NCI-H2227 (cell line): ENCODE data around the gene COBL.

ENCODE experiments used
- DNase-seq: peaks from one replicate; lab custom pipeline; 2025; ENCODE audit not compliant: unreplicated experiment; lab: John Stamatoyannopoulos, UW

Gene COBL

DNA sequence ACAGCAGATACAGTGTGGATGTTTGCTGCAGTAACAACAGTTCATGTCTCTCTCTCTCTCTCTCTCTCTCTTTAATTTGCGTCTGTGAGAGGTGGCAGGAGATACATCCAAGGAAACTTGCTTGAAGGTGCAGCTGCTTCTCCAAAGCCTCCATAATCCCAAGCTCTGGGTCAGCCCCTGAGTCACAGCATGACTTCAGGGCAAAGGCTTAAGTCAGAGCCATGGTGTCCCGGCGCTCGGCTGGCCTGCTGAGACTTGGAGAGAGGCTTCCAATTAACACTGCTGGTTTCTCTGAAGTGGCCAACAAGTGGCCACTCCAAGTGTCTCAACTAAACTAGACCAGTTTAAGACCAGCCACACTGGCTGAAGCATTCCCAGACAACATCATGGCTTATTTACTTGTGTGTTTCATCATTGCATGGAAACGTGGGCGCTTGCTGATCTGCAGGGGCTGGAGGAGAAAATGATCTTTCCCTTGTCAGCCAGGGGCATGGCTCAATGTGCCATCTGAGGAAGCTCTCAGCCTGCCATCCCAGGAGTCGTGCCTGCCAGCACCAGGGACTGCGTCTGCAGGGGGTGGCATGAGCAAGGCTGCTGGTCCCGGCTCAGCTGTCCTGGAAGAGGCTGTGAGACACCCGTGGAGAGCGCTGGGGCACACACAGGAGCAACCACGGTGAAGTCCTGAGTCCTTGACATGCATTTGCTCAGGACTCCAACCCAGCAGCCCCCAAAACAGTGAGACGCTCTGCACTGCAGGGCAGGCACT, 254.2 kb downstream of the COBL start:
- no peak for DNase-seq

DNA sequence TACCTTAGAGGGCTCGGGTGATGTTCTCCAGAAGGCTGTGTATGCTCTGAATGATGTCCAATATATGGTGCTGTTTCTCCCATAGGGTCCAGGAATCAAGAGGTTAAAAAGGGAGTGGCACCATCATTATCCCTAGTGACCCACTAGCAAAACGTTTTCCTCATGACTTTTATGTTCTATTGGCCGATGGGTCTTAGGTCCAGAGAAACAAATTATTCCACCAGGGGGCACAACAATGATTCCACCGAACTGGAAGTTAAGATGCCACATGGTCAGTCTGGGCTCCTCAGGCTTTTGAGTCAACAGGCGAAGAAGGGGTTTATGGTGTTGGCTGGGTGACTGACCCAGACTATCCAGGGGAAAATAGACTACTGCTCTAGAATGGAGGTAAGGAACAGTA, 256.1 kb downstream of the COBL start:
- DNase-seq, result no peak

DNA sequence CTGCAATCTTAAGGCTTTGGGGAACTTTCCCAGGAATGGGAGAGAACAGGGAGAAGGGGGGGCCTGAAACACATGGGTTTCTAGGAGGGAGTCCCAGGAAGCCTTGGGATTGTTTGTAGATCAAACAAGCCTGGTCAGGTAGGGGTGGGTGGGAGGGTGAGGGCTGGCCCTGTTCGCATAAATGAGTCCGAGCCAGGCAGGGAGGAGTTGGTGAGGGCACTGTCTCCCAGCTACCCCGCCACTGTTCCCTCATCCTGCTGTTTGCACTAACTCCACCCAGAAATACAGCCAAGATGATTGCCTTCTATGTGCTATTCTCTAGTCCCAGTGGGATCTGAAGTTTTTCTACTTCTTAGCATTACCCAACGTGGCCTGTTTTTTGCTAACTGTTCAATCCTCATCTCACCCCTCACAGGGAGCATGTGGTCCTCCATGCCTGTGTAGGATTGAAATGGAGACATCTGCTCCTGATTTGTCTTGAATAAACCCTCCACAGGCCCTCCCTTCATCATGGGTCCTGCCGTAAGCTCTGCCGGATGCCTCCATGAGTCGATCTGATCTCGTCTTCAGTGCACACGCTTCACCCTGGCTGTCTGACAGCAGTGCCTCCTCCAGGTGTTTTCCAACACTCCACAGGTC, 257.0 kb downstream of the COBL start:
- DNase-seq, result no peak

DNA sequence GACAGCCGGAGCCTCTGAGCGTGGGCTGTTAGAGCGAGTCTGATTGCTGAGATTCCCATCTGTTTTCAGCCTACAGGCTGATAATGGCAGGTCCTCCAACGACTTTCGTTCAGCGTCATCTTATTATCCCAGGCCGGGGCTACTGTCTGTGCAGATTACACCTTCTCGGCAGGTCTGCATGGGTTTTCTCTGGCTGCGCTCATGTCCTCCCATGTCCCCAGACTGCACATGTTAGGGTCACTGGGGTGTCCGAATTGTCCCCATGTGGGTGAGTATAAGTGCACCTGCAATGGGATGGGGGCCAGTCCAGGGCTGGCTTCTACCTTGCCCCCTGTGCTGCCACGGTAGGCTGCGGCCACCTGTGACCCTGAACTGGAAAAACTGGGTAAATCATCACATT, 257.8 kb downstream of the COBL start:
- no peak for DNase-seq

DNA sequence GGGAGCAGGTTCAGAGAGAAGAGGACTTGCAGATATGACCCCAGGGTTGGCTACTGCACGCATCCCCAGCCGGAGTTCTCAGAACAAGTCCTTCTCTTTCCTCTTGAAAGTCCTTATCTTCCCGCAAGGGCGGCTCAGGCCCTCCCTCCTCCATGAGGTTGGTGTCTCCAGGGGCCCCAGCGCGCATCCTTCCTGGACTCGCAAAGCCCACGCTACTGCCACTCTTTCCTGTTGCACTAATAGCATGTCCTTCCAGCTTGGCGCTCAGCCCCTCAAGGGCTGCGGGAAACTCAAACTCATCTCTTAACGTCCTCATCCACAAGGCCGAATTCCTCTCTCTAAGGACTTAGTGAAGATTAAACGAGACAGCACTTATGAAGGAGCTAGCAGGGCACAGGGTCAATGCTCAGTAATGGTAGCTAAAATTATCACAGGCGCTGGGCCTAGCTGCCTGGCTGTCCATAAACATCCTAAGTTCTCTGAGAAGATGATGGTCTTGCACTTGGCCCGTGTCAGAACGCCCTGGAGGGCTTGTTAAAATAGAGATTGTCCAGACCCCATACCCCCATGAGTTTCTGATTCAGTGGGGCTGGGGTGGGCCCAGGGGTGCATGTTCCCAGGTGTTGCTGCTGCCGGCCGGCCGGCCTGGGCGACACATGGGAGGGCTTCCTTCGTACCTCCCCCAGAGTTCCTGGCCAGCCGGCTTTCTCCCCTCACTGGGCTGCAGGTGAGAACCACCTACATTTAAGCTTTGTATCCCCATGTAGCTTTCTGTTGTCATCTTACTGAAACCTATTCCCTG, 261.4 kb downstream of the COBL start:
- no peak for DNase-seq

DNA sequence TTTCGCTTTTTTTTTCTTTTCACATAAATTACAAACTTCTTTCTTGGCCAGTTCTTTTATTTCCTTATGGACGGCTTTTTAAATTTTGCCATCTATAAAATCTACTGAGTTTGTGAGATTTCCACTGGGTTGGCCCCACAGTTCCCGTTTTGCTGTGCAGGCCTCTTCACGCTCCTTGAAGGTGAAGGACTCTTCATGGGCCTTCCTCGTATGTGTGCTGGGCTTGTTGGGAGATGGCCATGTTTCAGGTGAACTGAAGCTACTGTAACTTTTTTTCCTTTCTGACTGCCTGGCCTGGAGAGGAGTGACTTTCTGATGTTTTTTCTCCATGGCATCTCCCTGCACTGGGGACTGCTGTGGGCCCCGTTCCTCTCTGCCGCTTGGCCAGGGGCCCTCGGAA, 262.4 kb downstream of the COBL start:
- DNase-seq, result no peak

DNA sequence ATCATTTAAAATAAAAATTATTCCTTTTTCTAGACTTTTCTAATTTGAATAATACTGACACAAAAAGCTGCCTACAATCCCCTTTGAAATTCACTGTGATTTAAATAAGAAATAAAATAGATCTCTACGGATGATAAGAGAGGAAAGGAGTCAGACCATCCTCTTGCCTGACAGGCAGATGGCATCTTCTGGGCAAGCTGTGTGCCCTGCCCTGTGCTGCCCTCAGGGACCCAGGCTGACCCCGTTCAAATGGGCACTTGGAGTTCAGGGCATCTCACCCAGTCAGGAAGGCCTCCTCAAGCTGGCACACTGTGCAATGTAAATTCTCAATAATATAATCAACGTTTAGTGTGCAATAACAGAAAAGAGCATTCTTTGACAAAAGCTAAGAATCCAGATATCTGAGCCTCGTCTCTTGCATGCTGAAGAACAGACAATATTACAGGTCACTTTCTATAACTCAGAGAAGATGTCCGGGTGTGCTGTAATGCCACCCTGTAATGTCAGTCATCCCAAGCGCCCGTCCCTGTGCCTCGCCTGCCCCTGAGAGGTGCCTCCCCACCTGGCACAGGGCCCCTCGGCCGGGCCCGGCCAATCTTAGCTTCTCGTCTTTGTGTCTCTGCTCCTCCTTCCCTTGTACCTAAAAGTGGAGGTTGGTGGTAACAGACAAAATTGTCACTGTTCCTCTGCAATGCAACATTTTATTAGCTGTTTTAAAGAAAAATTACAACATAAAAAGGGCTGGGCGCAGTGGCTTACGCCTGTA, 263.3 kb downstream of the COBL start:
- no peak for DNase-seq

DNA sequence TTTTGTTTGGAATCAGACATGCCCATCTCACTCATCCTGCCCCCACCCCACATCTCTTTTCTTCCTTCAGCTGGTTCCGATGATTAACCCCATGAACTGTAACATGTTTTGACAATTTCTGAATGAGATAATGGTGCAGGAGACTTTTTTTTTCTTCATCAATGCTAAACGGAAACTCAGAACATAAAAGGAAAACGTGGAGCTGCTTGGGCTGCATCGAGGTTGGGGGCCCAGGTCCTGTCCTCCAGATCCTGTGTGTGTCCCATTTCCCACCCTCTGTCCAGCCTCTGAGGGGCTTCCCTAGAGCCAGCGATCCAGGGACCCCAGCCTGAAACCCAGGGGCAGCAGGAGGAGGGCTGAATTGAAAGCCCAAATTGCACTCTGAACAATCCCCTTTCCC, 270.1 kb downstream of the COBL start:
- DNase-seq, result no peak

DNA sequence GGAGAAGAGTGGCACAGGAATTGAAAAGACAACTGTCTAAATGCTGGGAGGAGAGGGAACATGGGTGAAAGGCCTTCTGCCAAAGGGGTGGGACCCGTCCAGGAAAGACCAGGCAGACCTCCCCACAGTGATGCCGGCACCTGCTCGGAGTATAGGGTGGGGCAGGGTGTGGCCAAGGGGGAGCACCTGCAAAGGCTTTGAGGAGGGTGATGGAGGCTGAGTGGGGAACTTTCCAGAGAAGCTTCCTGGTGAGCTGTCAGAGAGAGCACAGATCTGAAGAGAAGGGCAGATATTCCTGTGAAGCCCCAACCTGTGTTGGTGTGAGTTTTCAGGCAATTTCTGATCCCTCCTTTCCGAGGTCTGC, 270.5 kb downstream of the COBL start:
- DNase-seq, result no peak

DNA sequence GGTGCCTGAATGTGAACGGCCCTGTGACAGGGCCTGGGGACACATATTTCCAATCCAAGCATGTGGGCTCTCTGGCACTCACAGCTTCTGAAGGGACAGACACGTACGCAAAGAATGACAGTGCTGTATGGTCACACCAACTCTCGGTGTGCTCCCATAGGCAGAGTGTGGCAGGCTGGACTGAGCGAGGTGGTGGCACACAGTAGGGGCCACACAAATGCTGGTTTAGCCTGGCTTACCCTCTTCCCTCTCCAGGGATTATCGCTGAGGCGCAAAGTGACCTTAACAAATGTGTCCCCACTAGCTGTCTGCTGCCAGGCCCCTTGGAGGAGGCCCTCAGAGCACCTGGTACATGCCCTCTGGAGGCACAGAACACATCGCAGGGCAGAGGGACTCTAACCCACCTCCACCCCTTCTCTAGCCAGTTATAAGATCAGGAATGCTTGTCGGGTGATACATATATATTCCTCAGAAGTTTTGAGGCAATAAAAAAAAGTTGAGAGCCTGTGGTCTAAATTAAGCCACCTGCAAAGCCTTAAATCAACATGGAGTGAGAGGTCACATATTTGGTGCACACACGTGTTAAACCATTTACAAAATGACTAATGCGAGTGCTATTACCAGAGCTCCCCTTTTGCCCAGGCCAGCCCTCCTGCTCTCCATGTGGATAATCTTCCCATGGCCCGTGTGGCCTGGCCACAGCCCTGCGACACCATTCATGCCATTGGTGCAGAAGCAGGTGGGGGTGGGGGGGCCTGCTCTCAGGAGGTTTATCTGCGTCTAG, 271.1 kb downstream of the COBL start:
- DNase-seq, result no peak

DNA sequence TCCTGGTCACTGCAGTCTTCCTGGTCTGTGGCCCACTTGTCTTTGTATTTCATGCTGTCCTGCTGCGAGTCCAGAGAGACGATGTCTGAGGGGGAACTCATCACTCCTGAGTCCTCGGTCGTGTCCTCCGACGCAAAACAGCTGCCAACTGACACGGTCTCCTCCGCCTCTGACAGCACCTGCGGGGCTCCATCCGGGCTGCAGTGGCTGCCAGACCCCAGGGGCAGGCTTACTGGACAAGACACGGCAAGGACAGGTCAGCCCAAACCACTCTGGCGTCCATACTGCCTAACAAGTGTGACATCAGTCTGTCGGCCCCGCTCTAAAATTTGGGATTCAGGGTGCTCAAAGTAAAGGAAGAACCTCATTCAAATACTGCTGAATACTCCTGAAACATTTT, 273.1 kb downstream of the COBL start:
- DNase-seq, result no peak

DNA sequence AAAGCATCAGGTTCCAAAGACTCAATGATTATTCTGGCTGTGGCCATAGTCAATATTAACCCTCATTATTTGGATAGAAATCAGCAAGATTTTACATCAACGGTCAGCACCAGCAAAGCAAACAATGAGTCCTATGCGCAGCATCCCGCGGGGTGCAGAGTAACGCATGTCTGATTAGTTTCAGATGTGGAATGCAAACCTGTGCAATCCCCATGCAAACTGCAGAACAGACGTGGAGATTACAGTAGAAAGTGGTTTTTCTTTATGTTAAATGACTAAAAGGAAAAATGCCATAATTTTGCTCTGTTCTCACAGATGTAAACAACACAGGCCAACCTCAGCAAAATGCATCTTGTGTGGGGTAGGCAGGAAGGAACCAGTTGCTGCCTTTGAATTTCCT, 275.8 kb downstream of the COBL start:
- no peak for DNase-seq

DNA sequence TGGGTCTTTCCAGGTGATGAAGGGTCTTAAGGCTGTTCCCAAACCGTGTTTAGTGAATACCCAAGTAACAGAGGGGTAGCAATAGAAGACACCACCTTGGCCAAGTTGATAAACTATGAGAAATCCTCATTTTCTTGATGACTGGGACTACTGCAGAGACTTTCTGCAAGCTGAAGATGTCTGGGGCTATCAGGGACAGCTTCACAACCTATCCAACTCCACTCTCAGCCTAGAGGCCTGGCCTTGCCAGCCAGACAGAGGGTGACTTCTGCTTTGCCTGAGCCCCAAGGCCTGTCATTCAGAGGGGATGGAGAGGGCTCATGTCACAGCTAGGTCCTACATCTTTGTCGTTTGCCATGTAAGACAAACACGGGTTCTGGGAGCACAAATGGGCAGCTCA, 278.0 kb downstream of the COBL start:
- no peak for DNase-seq

DNA sequence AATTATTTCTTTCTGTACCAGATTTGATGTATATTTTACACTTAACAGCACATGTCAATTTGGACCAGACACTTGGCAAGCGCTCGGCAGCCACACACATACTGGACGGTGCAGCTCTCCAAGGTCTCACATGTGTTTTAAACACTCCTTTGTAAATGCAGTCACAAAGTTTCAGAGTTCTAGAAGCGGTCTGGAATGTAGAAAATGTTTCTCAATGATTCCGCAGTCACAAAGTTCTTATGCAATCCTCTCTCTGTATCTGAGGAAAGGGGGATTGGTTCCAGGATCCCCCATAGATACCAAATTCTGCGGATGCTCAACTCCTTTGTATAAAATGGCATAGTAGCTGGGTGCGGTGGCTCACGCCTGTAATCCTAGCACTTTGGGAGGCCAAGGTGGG, 280.9 kb downstream of the COBL start:
- no peak for DNase-seq

DNA sequence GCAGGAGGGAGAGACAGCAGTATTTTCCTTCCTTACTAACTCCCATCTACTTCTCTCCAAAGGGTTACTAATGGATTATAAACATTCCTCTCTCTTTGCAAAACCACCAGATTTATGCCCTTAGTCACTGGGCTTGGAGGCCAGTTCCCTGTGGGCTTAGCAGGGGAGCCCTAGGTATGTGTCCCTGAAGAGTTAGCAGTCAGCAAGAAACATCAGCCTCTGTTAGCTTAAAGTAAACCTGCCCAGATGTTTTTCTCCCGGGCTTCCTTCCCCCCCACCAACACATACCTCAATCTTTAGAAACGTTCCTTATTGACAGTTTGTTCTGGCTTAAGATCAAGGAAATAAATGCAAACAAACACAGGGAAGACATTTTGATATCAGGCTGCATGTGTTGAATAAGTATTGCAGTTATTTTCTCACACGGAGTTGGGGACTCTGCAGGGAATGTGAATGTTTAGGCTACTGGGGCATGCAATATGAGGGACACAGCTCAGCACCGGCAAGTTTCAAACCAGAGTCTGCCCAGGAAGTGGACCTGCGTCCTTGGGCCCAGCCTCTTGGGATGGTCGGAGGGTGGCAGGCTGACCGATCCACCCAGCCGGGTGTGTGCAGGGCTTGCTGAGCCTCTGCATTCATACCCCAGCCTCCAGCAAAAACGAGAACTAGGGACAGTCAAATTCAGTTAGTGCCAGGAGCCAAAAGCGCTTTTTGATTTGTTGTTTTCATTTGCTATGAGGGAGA, 281.9 kb downstream of the COBL start:
- DNase-seq, result no peak

DNA sequence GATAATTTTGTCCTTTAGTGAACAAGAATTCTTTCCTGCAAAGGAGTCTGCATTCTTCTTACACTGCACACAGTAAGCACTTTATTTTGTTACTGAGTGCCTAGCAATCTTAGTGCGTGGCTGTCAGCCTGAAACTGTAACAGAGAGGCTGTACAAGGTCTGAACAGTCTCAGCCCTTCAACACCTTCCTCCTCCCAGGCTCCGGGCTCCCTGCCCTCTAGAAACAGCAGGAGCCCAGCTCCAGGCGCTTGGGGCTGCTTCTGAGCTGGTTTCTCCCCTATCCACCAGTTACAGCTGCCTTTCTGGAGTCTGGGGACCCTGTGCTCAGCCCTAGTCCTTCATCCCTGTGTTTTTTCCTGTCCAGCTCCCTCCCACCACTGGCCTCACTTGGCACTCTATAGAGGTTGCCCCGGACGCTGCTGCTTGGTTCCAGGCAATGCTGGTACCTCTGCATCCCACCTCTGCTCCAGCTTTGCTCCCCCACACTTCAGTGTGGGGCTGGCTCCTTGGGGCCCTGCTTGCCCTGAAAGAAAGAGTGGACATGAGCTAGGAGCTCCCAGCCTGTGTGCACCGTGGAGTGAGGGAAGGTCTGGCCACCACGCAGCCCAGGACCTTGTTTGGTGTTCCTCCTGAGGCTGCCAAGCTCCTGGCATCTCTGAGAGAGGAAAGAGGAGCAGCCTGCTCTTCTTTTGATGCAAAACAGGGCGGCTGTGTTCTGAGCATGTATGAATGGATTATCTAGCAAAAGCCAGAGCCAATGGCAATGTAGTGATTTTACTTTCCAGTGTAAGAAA, 282.7 kb downstream of the COBL start:
- DNase-seq, result no peak

DNA sequence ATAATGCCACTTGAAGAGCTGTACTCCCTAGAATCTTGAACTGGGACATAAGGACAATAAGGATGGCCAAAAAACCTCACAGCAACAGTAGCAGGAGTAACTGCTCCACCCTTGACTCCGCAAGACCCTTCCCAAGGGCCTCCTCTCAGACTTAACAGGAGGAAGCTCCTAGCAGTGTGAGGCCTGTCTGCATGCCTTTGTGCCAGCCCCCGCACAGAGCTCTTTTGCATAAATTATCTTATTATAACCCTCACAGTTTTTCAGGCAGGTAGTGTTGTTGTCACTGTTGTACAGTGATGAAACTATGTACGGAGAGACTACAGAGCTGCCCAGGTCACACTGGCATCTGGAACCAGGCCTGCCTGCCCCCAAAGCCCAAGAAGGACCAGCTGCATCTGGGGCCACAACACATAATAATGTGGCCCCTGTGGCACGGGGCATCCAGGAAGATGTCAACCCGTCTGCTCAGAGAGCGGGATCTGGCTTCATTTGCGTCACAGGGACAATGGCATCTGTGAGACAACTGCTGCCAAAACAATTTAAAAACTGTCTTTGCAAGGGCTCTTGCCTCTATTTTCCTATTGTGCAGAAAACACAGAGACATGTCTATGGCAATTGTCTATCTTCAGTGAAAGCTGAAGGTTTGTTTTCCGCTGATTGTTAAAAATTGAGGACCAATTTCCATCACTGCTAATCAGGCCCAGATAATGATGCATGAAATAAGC, 284.7 kb downstream of the COBL start:
- no peak for DNase-seq

DNA sequence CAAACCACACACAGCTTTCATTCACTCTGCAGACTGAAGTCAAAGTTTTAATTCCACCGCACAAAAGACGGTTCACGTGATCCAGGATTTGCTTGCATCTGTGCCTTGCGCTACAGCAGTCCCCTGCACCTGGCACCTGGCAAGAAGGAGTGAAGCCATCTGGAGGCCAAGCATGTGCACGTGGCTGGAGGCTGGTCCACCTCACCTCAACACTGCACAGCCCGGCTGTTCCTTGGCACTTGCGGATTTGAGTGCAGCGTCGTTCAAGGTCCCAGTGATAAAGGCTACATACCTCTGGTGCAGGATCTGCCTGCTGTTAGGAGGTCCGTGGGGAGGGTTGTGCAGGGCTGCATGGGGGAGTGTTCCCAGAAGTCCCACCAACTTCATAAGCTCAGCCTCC, 285.4 kb downstream of the COBL start:
- no peak for DNase-seq
